HEK293 (cell line): Measurements from ENCODE around the gene ROR2.

Experiments
- CTCF ChIA-PET: fragments of 350-600 bp; formaldehyde crosslinking; extraction: SDS; loops from one replicate; lab custom pipeline; 2021; ENCODE audit warnings: antibody characterized with exemption; lab: Yijun Ruan, JAX
- POLR2A ChIA-PET: fragments of 300-600 bp; formaldehyde crosslinking; extraction: SDS; loops from one replicate; lab custom pipeline; 2020; ENCODE audit warnings: antibody characterized with exemption, inconsistent platforms; lab: Yijun Ruan, JAX
- H3K27ac ChIP-seq: fragments of 200-500 bp; sonication (Bioruptor generic); 2 replicates; pipeline ENCODE4 v1.5.1; 2014; ENCODE audit warnings: low read depth, low read length, control low read depth, inconsistent platforms; ENCODE audit errors: extremely low read depth
- H3K36me3 ChIP-seq, 2 experiments: fragments of 200-500 bp in 1 of 2; sonication (Bioruptor generic) in 1 of 2; 1 replicate in 1 of 2; 2 replicates in 1 of 2; pipeline ENCODE4 v1.5.1; 2014 to 2017; ENCODE audit warnings: inconsistent platforms in 2 of 2, low read length in 2 of 2; ENCODE audit not compliant: control insufficient read depth in 2 of 2, insufficient read depth in 1 of 2
- H3K4me1 ChIP-seq: fragments of 200-500 bp; sonication (Bioruptor generic); 2 replicates; pipeline ENCODE4 v1.5.1; 2014; ENCODE audit warnings: mild to moderate bottlenecking, low read length, inconsistent platforms; ENCODE audit not compliant: control insufficient read depth, insufficient read depth
- H3K4me3 ChIP-seq: 2 replicates; pipeline ENCODE4 v1.5.1; 2011; ENCODE audit warnings: low read depth, mild to moderate bottlenecking, control low read depth, low read length, moderate library complexity
- H3K9me3 ChIP-seq: fragments of 200-500 bp; sonication (Bioruptor generic); 2 replicates; pipeline ENCODE4 v1.5.1; 2014; ENCODE audit warnings: low read depth, low read length, inconsistent platforms; ENCODE audit not compliant: control insufficient read depth, insufficient read depth
- GLI2 ChIP-seq: fragments of 450-650 bp; formaldehyde crosslinking; IDR thresholded peaks from 2 replicates; pipeline ENCODE4; 2017; ENCODE audit warnings: missing biosample characterization, missing genetic modification characterization, low read depth, borderline replicate concordance
- GLIS1 ChIP-seq: fragments of 450-650 bp; formaldehyde crosslinking; IDR thresholded peaks from 2 replicates; pipeline ENCODE4 v1.5.1; 2016; ENCODE audit warnings: missing biosample characterization, missing genetic modification characterization
- HOXD13 ChIP-seq: sonication (generic); formaldehyde crosslinking; IDR thresholded peaks from 2 replicates; pipeline ENCODE4 v1.8.0; 2022; ENCODE audit warnings: missing genetic modification reagents, borderline replicate concordance
- KLF16 ChIP-seq: fragments of 450-650 bp; formaldehyde crosslinking; IDR thresholded peaks from 2 replicates; pipeline ENCODE4 v1.5.1; 2017; ENCODE audit warnings: missing biosample characterization, missing genetic modification characterization
- MZF1 ChIP-seq: fragments of 450-650 bp; formaldehyde crosslinking; IDR thresholded peaks from 2 replicates; pipeline ENCODE4 v1.5.1; 2017; ENCODE audit warnings: missing biosample characterization, missing genetic modification characterization, borderline replicate concordance
- RBAK ChIP-seq: fragments of 450-650 bp; formaldehyde crosslinking; IDR thresholded peaks from 2 replicates; pipeline ENCODE4 v1.5.1; 2016; ENCODE audit warnings: missing biosample characterization, missing genetic modification characterization
- SALL2 ChIP-seq: fragments of 450-650 bp; formaldehyde crosslinking; IDR thresholded peaks from 2 replicates; pipeline ENCODE4 v1.5.0; 2017; ENCODE audit warnings: missing biosample characterization, mild to moderate bottlenecking, missing genetic modification characterization, borderline replicate concordance
- WT1 ChIP-seq: fragments of 450-650 bp; formaldehyde crosslinking; IDR thresholded peaks from 2 replicates; pipeline ENCODE4 v1.5.1; 2016; ENCODE audit warnings: missing biosample characterization, missing genetic modification characterization
- ZBTB6 ChIP-seq: fragments of 450-650 bp; formaldehyde crosslinking; IDR thresholded peaks from 2 replicates; pipeline ENCODE4 v1.5.1; 2017; ENCODE audit warnings: missing biosample characterization, missing genetic modification characterization
- ZBTB8A ChIP-seq: fragments of 450-650 bp; formaldehyde crosslinking; IDR thresholded peaks from 2 replicates; pipeline ENCODE4 v1.5.1; 2016; ENCODE audit warnings: missing biosample characterization, missing genetic modification characterization
- ZNF223 ChIP-seq: fragments of 450-650 bp; formaldehyde crosslinking; IDR thresholded peaks from 2 replicates; pipeline ENCODE4 v1.5.1; 2016; ENCODE audit warnings: missing biosample characterization, missing genetic modification characterization
- ZNF292 ChIP-seq: fragments of 450-650 bp; formaldehyde crosslinking; IDR thresholded peaks from 2 replicates; pipeline ENCODE4 v1.5.1; 2016; ENCODE audit warnings: low read depth, missing biosample characterization, missing genetic modification characterization, borderline replicate concordance
- ZNF362 ChIP-seq: fragments of 450-650 bp; formaldehyde crosslinking; IDR thresholded peaks from 2 replicates; pipeline ENCODE4 v1.5.1; 2016; ENCODE audit warnings: missing biosample characterization, missing genetic modification characterization
- ZNF473 ChIP-seq: fragments of 450-650 bp; formaldehyde crosslinking; IDR thresholded peaks from 2 replicates; pipeline ENCODE4 v1.5.1; 2017; ENCODE audit warnings: missing biosample characterization, missing genetic modification characterization
- ZNF514 ChIP-seq: fragments of 450-650 bp; formaldehyde crosslinking; IDR thresholded peaks from 2 replicates; pipeline ENCODE4 v1.5.1; 2016; ENCODE audit warnings: missing biosample characterization, missing genetic modification characterization
- ZNF561 ChIP-seq: fragments of 450-650 bp; IDR thresholded peaks from 2 replicates; pipeline ENCODE4 v1.5.1; 2018; ENCODE audit warnings: missing biosample characterization, missing genetic modification characterization, borderline replicate concordance
- ZNF571 ChIP-seq: fragments of 450-650 bp; formaldehyde crosslinking; IDR thresholded peaks from 2 replicates; pipeline ENCODE4 v1.5.0; 2017; ENCODE audit warnings: missing biosample characterization, missing genetic modification characterization
- ZNF596 ChIP-seq: fragments of 450-650 bp; IDR thresholded peaks from 2 replicates; pipeline ENCODE4 v1.5.0; 2018; ENCODE audit warnings: missing biosample characterization, mild to moderate bottlenecking, missing genetic modification characterization, moderate library complexity
- ZNF670 ChIP-seq: fragments of 450-650 bp; formaldehyde crosslinking; IDR thresholded peaks from 2 replicates; pipeline ENCODE4 v1.5.1; 2016; ENCODE audit warnings: missing biosample characterization, missing genetic modification characterization, low read depth
- ZNF692 ChIP-seq: fragments of 450-650 bp; formaldehyde crosslinking; IDR thresholded peaks from 2 replicates; pipeline ENCODE4 v1.5.1; 2016; ENCODE audit warnings: missing biosample characterization, missing genetic modification characterization
- ZNF747 ChIP-seq: fragments of 450-650 bp; formaldehyde crosslinking; IDR thresholded peaks from 2 replicates; pipeline ENCODE4 v1.5.1; 2016; ENCODE audit warnings: missing biosample characterization, missing genetic modification characterization
- ZNF777 ChIP-seq: fragments of 450-650 bp; formaldehyde crosslinking; IDR thresholded peaks from 2 replicates; pipeline ENCODE4 v1.5.1; 2017; ENCODE audit warnings: missing biosample characterization, missing genetic modification characterization, borderline replicate concordance
- ZNF830 ChIP-seq: fragments of 450-650 bp; IDR thresholded peaks from 2 replicates; pipeline ENCODE4 v1.5.0; 2018; ENCODE audit warnings: missing biosample characterization, missing genetic modification characterization, low read depth, mild to moderate bottlenecking, moderate library complexity
- ZSCAN18 ChIP-seq: fragments of 450-650 bp; formaldehyde crosslinking; IDR thresholded peaks from 2 replicates; pipeline ENCODE4 v1.5.1; 2016; ENCODE audit warnings: missing biosample characterization, missing genetic modification characterization

ROR2 gene

GRCh38 chr9:91677331-91677730 is 272.7 kb downstream of the ROR2 start:
- no peaks in the 10 kb centered on the region for H3K36me3 ChIP-seq
- CTCF ChIA-PET, result interaction anchor here (0.6 to 2.2 kb wide), 3 partner anchors 10 to 1543 kb away, joined by 3 to 8 read pairs (median 8); no protein-coding TSS in a partner anchor

GRCh38 chr9:91676046-91676445 is 274.0 kb downstream of the ROR2 start:
- ChIA-PET CTCF (interaction anchor here (1.3 to 2.2 kb wide), 2 partner anchors 9 to 16 kb away, joined by 8 read pairs; no protein-coding TSS in a partner anchor), POLR2A (no interaction called here)
- Histone ChIP-seq H3K4me1 (0 out of 2 replicates have a peak, but pooled peaks cover 2% of the 10 kb centered on the region), H3K4me3 (no peak overlapping the region), H3K9me3 (no peaks in the 10 kb centered on the region), H3K27ac (no peak overlapping the region), H3K36me3 (no peaks in the 10 kb centered on the region)
- TF ChIP-seq ZNF571 (tag by site-specific recombination) (no peak), ZNF777 (tag by site-specific recombination) (no peak), HOXD13 (no peak), ZBTB6 (tag by site-specific recombination) (no peak), ZBTB8A (tag by site-specific recombination) (no peak), MZF1 (tag by site-specific recombination) (no peak), ZNF747 (tag by site-specific recombination) (no peak), ZNF830 (no peak), ZNF692 (tag by site-specific recombination) (no peak), ZNF362 (tag by site-specific recombination) (no peak), GLI2 (tag by site-specific recombination) (no peak), RBAK (tag by site-specific recombination) (no peak), ZNF223 (no peak), ZNF292 (tag by site-specific recombination) (no peak), ZNF561 (tag by site-specific recombination) (no peak), ZNF473 (tag by site-specific recombination) (no peak), GLIS1 (tag by site-specific recombination) (no peak), ZSCAN18 (tag by site-specific recombination) (no peak)

More at GRCh38 chr9:91677331-91677730, 272.7 kb downstream of the ROR2 start:
- Histone ChIP-seq H3K4me3 (no peak overlapping the region), H3K4me1 (0 out of 2 replicates have a peak, but pooled peaks cover 2% of the 10 kb centered on the region), H3K9me3 (no peaks in the 10 kb centered on the region), H3K27ac (no peak overlapping the region)
- no peak for TF ChIP-seq ZNF670
- no peak for TF ChIP-seq ZNF596 (tag by site-specific recombination)
- no peak for TF ChIP-seq WT1 (tag by site-specific recombination)
- no peak for TF ChIP-seq ZNF514 (tag by site-specific recombination)
- TF ChIP-seq SALL2 (tag by site-specific recombination), result no peak
- no peak for TF ChIP-seq KLF16 (tag by site-specific recombination)
- POLR2A ChIA-PET, result no interaction called here
